ENCODE data around the gene ECSCR.

The ECSCR gene

GRCh38 chr5:139431706-139432105, 30.8 kb downstream of the ECSCR start:
- no peaks in the 10 kb centered on the region for H3K27me3 ChIP-seq (ENCODE audit: insufficient read depth, poor library complexity, severe bottlenecking)
- DNase-seq (ENCODE audit: low spot score) (no peak), ATAC-seq (ENCODE audit: low read depth) (peak; percentile 40; the same call in 1 of the 3 replicates)
- no peaks in the 10 kb centered on the region for H3K9me3 ChIP-seq (ENCODE audit: severe bottlenecking)
- no peak overlapping the region for H3K27ac ChIP-seq (ENCODE audit: poor library complexity, severe bottlenecking)
- no peak overlapping the region for H3K4me3 ChIP-seq (ENCODE audit: severe bottlenecking)
- peaks cover 4% of the 10 kb centered on the region; the same call in 1 of the 2 replicates for H3K36me3 ChIP-seq (ENCODE audit: low read depth)
- no peak for TF ChIP-seq CTCF (IDR thresholded peaks at IDR 0.05; ENCODE audit: poor library complexity, severe bottlenecking)
- no peaks in the 10 kb centered on the region for H3K4me1 ChIP-seq (ENCODE audit: insufficient read depth, poor library complexity, severe bottlenecking)

- no peak for ATAC-seq (ENCODE audit: low read depth)
Measured at GRCh38 chr5:139430015-139430414, 32.5 kb downstream of the ECSCR start.

GRCh38 chr5:139426203-139426885, 36.2 kb downstream of the ECSCR start:
- Histone ChIP-seq H3K36me3 (ENCODE audit: low read depth) (peaks cover 5% of the 10 kb centered on the region; the same call in 1 of the 2 replicates), H3K4me1 (ENCODE audit: insufficient read depth, poor library complexity, severe bottlenecking) (no peaks in the 10 kb centered on the region), H3K27me3 (ENCODE audit: insufficient read depth, poor library complexity, severe bottlenecking) (no peaks in the 10 kb centered on the region), H3K9me3 (ENCODE audit: severe bottlenecking) (no peaks in the 10 kb centered on the region), H3K4me3 (ENCODE audit: severe bottlenecking) (no peak overlapping the region), H3K27ac (ENCODE audit: poor library complexity, severe bottlenecking) (no peak overlapping the region)
- ATAC-seq (ENCODE audit: low read depth) (0 out of 3 replicates have a peak, but pooled peaks have one; percentile 24), DNase-seq (ENCODE audit: low spot score) (no peak)
- no peak for TF ChIP-seq CTCF (IDR thresholded peaks at IDR 0.05; ENCODE audit: poor library complexity, severe bottlenecking)

More at GRCh38 chr5:139430015-139430414, 32.5 kb downstream of the ECSCR start:
- no peak for DNase-seq (ENCODE audit: low spot score)
- H3K36me3 ChIP-seq (ENCODE audit: low read depth): peaks cover 7% of the 10 kb centered on the region; the same call in 1 of the 2 replicates
- H3K4me1 ChIP-seq (ENCODE audit: insufficient read depth, poor library complexity, severe bottlenecking): no peaks in the 10 kb centered on the region
- no peak for TF ChIP-seq CTCF (IDR thresholded peaks at IDR 0.05; ENCODE audit: poor library complexity, severe bottlenecking)
- H3K27ac ChIP-seq (ENCODE audit: poor library complexity, severe bottlenecking): no peak overlapping the region
- H3K9me3 ChIP-seq (ENCODE audit: severe bottlenecking): no peaks in the 10 kb centered on the region
- no peaks in the 10 kb centered on the region for H3K27me3 ChIP-seq (ENCODE audit: insufficient read depth, poor library complexity, severe bottlenecking)
- no peak overlapping the region for H3K4me3 ChIP-seq (ENCODE audit: severe bottlenecking)

- H3K4me1 ChIP-seq (ENCODE audit: insufficient read depth, poor library complexity, severe bottlenecking): no peaks in the 10 kb centered on the region
- peaks cover 9% of the 10 kb centered on the region for H3K36me3 ChIP-seq (ENCODE audit: low read depth)
- no peak for TF ChIP-seq CTCF (IDR thresholded peaks at IDR 0.05; ENCODE audit: poor library complexity, severe bottlenecking)
- no peaks in the 10 kb centered on the region for H3K9me3 ChIP-seq (ENCODE audit: severe bottlenecking)
- ATAC-seq (ENCODE audit: low read depth): no peak
- H3K4me3 ChIP-seq (ENCODE audit: severe bottlenecking): no peak overlapping the region
- no peaks in the 10 kb centered on the region for H3K27me3 ChIP-seq (ENCODE audit: insufficient read depth, poor library complexity, severe bottlenecking)
- no peak for DNase-seq (ENCODE audit: low spot score)
- no peak overlapping the region for H3K27ac ChIP-seq (ENCODE audit: poor library complexity, severe bottlenecking)
Measured at GRCh38 chr5:139425497-139425896, 37.0 kb downstream of the ECSCR start.

GRCh38 chr5:139422307-139422893, 40.1 kb downstream of the ECSCR start:
- Histone ChIP-seq H3K27me3 (ENCODE audit: insufficient read depth, poor library complexity, severe bottlenecking) (no peaks in the 10 kb centered on the region), H3K4me3 (ENCODE audit: severe bottlenecking) (no peak overlapping the region), H3K9me3 (ENCODE audit: severe bottlenecking) (no peaks in the 10 kb centered on the region), H3K27ac (ENCODE audit: poor library complexity, severe bottlenecking) (no peak overlapping the region), H3K4me1 (ENCODE audit: insufficient read depth, poor library complexity, severe bottlenecking) (no peaks in the 10 kb centered on the region), H3K36me3 (ENCODE audit: low read depth) (peaks cover 16% of the 10 kb centered on the region; the same call in 1 of the 2 replicates)
- ATAC-seq (ENCODE audit: low read depth) (peak; percentile 79), DNase-seq (ENCODE audit: low spot score) (no peak)
- peak; percentile 98 for TF ChIP-seq CTCF (IDR thresholded peaks at IDR 0.05; ENCODE audit: poor library complexity, severe bottlenecking)
